ENCODE measurements around the gene OTX2. TPM values are rescaled to one million over a fixed set of nuclear protein-coding genes. Genes with fewer than 3 reads are reported as not detected.

Gene OTX2
- total RNA-seq, 1 donor from 2014 or later = not detected

DNA sequence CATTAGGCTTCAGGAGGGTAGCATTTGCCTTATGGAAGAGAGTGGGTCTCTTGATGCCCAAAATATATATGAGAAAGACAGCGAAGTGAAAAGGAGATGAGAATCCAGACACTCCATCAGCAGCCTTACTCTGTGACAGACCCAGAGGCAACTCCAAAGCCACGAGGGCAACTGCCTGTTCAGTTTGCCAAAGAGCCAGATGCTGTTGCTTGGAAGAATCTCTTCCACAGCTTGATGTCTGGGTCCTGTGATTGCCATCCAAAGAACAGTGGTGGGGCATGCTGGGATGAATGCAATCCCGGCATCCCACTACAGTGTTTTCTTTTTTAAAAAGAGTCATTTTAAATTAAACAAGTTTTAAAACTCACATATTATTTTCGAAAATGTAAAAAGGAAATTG lies 10.9 kb upstream of the OTX2 start:
- intact Hi-C loops (cut with micrococcal nuclease) = no loop called here
- Mint-ChIP-seq H3K4me1 (ENCODE audit: low read depth) (no peaks in the 10 kb centered on the region), H3K36me3 (ENCODE audit: low read depth) (no peaks in the 10 kb centered on the region), H3K9me3 (no peaks in the 10 kb centered on the region), H3K27ac (no peak overlapping the region), H3K4me3 (no peak overlapping the region), H3K27me3 (ENCODE audit: insufficient read depth) (peaks cover 29% of the 10 kb centered on the region)
- DNase-seq (ENCODE audit: low spot score) = no peak

DNA sequence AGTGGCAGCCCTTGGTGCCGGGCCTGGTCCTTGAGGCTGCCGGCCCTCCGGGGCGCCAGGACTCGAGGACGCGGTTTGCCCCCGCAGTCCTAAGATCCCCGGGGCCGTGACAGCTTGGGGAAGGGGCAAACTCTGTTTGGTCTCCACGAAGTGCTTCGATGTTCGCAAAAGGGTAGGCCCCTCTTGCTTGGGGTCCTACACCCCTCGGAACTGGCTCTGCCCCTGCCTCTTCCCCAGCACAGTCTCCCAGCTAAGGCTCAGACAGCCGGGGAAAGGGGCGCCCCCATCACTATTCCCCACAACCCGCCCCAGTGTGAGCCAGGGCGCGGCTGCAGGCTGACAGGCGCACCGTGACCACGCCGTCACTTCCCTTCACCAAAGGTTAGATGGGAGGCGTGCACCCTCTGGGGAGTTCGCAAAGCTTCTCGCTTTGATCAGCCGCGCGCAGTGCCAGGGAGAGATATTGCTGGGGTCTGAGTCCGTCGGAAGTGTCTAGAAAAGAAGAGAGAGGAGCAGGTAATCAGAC lies 7.2 kb upstream of the OTX2 start:
- H3K36me3 Mint-ChIP-seq (ENCODE audit: low read depth) = no peaks in the 10 kb centered on the region
- H3K27me3 Mint-ChIP-seq (ENCODE audit: insufficient read depth) = peaks cover 58% of the 10 kb centered on the region
- H3K4me3 Mint-ChIP-seq = no peak overlapping the region
- no peaks in the 10 kb centered on the region for H3K4me1 Mint-ChIP-seq (ENCODE audit: low read depth)
- H3K9me3 Mint-ChIP-seq = no peaks in the 10 kb centered on the region
- no peak overlapping the region for H3K27ac Mint-ChIP-seq
- no peak for DNase-seq (ENCODE audit: low spot score)
- intact Hi-C loops (cut with micrococcal nuclease) = no loop called here

DNA sequence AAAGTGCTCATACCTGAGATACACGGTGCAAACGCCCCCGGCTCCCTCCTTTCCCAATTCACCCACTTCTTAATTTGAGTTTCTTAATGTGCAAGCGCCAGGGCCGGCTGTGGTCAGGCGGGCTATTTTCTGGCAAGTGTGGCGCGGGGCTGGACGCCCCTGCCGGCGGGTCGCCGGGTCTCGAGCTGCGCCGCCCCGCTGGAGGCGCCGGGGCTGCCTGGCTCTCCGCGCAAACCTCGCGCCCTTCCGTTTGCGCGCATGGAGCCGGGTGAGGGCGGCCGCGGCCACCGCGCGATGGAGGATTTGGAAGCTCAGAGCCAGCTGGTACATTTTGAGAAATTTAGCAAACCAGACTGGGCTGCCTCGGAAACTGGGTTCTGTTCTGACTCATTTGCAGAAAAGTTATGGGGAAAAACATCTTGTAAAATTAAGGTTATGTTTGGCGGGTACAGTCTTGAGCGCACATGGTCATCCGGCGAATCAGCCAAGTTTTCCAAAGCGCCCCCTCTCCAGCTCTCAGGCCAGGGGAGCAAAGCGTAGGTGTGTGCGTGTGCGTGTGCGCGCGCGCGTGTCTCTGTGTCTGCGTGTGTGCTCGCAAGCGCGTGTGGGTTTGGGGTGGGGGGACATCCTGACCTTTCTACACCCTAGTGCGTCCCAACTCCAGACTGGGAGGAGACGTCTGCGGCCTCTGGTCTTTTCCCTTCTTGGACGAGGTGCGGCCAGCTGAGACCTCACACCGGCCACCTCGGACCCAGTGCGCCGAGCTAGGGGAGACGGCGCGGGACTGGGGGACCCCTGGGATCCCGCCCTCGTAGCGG lies 6.5 kb upstream of the OTX2 start:
- no peak overlapping the region for H3K4me3 Mint-ChIP-seq
- DNase-seq (ENCODE audit: low spot score) = no peak
- no peaks in the 10 kb centered on the region for H3K4me1 Mint-ChIP-seq (ENCODE audit: low read depth)
- peaks cover 61% of the 10 kb centered on the region for H3K27me3 Mint-ChIP-seq (ENCODE audit: insufficient read depth)
- intact Hi-C loops (cut with micrococcal nuclease) = no loop called here
- no peaks in the 10 kb centered on the region for H3K9me3 Mint-ChIP-seq
- no peak overlapping the region for H3K27ac Mint-ChIP-seq
- no peaks in the 10 kb centered on the region for H3K36me3 Mint-ChIP-seq (ENCODE audit: low read depth)

DNA sequence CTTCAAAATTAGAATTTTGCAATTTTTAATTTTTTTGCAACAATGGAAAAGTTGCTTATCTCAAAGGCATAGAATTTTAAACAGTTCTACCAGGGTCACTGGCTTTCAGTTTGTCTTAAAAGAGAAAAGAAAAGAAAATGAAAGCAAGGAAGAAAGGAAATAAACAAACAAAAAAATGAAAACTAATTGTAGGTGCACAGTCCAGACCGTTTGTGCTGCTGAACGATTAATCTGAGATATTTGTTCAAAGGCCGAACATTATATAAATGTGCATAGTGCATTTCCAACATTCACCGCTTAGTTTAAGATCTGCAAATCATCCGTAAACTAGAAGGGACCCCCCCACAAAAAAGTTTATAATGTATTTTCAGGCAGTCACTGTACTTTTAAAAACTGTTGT lies 5.5 kb upstream of the OTX2 start:
- no peak overlapping the region for H3K27ac Mint-ChIP-seq
- intact Hi-C loops (cut with micrococcal nuclease) = no loop called here
- no peak overlapping the region for H3K4me3 Mint-ChIP-seq
- no peak for DNase-seq (ENCODE audit: low spot score)
- peaks cover 1% of the 10 kb centered on the region for H3K36me3 Mint-ChIP-seq (ENCODE audit: low read depth)
- no peaks in the 10 kb centered on the region for H3K9me3 Mint-ChIP-seq
- H3K4me1 Mint-ChIP-seq (ENCODE audit: low read depth) = peaks cover 4% of the 10 kb centered on the region
- peaks cover 66% of the 10 kb centered on the region for H3K27me3 Mint-ChIP-seq (ENCODE audit: insufficient read depth)

DNA sequence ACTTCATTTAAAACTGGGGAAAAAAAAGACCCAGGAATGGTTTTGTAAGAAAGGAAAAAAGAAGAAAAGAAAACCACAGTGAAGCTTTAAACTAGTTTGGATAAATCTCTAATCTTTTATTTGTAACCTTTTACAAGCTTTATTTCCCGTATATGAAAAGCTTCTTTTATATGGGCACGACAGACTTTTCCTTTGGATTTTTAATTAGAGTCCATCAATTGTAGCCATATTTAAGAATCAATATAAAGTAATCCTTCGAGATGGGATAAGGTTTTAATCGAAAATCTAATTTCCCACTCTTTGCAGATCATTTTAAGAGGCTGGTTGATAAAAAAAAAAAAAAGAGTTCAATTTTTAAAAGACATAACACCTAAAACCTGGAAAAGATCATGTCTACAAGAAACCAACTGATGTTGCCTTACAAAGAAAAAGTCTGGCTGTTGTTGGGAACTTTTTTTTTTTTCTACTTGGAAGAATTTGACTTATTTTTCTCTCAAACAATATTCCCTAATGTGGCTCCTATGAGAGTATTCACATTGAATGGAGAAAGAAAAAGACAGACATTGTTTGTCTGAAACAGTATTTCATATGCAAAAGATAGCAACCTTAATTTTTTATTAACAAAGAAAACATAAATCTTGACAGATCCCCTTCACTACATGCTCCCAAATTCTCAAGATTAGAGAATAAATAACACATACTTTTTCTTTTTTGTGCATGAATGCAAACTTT lies 4.9 kb upstream of the OTX2 start:
- peaks cover 3% of the 10 kb centered on the region for H3K9me3 Mint-ChIP-seq
- H3K4me1 Mint-ChIP-seq (ENCODE audit: low read depth) = peaks cover 10% of the 10 kb centered on the region
- H3K27me3 Mint-ChIP-seq (ENCODE audit: insufficient read depth) = peaks cover 72% of the 10 kb centered on the region
- no peak overlapping the region for H3K4me3 Mint-ChIP-seq
- no peak overlapping the region for H3K27ac Mint-ChIP-seq
- peaks cover 4% of the 10 kb centered on the region for H3K36me3 Mint-ChIP-seq (ENCODE audit: low read depth)
- intact Hi-C loops (cut with micrococcal nuclease) = loop anchor here (5.0 kb wide), 1 partner anchor 252 kb away; no protein-coding TSS in a partner anchor
- DNase-seq (ENCODE audit: low spot score) = no peak

DNA sequence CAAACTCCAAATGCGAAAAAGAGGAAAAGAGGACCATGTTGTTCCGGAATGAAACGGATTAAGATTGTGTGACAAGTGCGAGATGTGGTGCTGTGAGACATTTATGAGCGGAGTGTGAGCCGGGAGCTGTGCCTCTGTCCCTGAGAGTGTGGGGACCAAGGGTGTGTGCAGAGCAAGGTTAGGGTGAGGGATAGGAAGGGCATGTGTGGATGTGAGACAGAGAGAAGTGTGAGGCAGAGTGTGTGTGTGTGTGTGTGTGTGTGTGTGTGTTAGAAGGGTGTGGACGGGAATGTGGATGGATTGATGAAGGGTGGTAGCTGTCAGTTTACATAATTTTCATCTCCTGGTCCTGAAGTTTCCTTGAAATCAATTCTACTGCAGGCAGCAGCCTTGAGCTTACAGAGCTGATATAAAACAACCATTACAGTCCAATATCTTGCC lies 4.3 kb upstream of the OTX2 start:
- Mint-ChIP-seq H3K27ac (no peak overlapping the region), H3K36me3 (ENCODE audit: low read depth) (peaks cover 8% of the 10 kb centered on the region), H3K4me3 (no peak overlapping the region), H3K4me1 (ENCODE audit: low read depth) (peaks cover 16% of the 10 kb centered on the region), H3K27me3 (ENCODE audit: insufficient read depth) (peaks cover 76% of the 10 kb centered on the region), H3K9me3 (peaks cover 8% of the 10 kb centered on the region)
- intact Hi-C loops (cut with micrococcal nuclease) = loop anchor here (5.0 kb wide), 1 partner anchor 253 kb away; no protein-coding TSS in a partner anchor
- DNase-seq (ENCODE audit: low spot score) = no peak

DNA sequence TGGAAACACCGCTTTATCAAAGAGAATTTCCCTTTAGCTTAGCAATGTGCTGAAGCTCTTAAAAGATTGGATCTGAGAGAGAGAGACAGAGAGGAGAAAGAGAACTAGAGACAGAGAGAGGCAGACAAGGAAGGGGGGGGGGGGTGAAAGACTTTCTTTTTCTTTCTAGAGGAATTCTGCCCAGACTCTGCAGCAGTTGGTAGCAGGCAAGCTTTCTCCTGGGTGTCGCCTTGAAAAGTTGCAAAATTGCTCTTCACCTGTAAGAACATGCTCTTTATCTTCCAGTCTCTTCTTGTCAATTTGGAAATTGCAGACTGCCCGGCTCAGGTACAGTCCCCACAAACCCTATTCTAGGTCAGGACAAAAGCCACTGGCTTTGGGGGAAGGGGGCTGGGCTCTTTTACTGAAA lies 2.9 kb upstream of the OTX2 start:
- H3K27ac Mint-ChIP-seq = no peak overlapping the region
- DNase-seq (ENCODE audit: low spot score) = no peak
- peaks cover 8% of the 10 kb centered on the region for H3K9me3 Mint-ChIP-seq
- H3K27me3 Mint-ChIP-seq (ENCODE audit: insufficient read depth) = peaks cover 76% of the 10 kb centered on the region
- intact Hi-C loops (cut with micrococcal nuclease) = loop anchor here (5.0 kb wide), 1 partner anchor 254 kb away; no protein-coding TSS in a partner anchor
- H3K4me1 Mint-ChIP-seq (ENCODE audit: low read depth) = peaks cover 17% of the 10 kb centered on the region
- H3K4me3 Mint-ChIP-seq = no peak overlapping the region
- peaks cover 8% of the 10 kb centered on the region for H3K36me3 Mint-ChIP-seq (ENCODE audit: low read depth)

DNA sequence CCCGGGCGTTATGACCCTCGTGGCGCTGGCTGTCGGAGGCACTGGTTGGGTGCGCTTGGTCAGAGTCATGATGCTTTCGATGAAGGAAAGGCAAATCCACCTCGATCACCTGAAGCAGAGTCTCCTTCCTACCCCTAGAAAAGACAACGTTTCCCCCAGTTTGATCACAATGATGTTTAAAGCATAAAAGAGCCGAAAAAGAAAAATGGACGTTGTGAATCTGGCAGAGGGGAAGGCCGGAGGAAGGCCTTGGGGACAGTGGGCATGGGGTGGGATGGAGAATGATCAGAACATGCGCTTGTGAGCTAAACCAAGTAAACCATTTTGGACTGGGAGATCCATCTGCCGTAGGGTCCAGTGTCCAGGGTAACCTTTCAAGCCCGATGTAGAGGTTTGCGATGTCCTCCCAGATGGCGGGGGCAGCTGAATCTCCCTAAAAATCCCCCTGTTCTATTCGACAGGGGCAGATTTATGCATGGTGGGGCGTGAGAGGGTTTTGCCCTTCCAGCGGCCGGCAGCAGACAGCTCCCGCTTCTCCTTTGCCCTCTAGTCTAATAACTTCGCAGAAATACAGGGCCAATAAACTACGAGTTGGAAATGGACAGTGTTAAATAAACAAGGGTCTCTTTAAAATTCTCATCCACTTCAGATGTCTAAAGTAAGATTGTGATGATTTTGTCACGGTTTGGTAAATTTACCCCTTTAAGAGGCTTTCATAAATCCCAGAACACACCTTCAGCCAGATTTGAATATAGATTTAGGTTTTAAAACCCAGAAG lies 2.3 kb upstream of the OTX2 start:
- intact Hi-C loops (cut with micrococcal nuclease) = loop anchor here (5.0 kb wide), 1 partner anchor 255 kb away; no protein-coding TSS in a partner anchor
- Mint-ChIP-seq H3K36me3 (ENCODE audit: low read depth) (peaks cover 8% of the 10 kb centered on the region), H3K4me3 (no peak overlapping the region), H3K27ac (no peak overlapping the region), H3K4me1 (ENCODE audit: low read depth) (peaks cover 17% of the 10 kb centered on the region), H3K9me3 (peaks cover 8% of the 10 kb centered on the region), H3K27me3 (ENCODE audit: insufficient read depth) (peaks cover 75% of the 10 kb centered on the region)
- DNase-seq (ENCODE audit: low spot score) = no peak

DNA sequence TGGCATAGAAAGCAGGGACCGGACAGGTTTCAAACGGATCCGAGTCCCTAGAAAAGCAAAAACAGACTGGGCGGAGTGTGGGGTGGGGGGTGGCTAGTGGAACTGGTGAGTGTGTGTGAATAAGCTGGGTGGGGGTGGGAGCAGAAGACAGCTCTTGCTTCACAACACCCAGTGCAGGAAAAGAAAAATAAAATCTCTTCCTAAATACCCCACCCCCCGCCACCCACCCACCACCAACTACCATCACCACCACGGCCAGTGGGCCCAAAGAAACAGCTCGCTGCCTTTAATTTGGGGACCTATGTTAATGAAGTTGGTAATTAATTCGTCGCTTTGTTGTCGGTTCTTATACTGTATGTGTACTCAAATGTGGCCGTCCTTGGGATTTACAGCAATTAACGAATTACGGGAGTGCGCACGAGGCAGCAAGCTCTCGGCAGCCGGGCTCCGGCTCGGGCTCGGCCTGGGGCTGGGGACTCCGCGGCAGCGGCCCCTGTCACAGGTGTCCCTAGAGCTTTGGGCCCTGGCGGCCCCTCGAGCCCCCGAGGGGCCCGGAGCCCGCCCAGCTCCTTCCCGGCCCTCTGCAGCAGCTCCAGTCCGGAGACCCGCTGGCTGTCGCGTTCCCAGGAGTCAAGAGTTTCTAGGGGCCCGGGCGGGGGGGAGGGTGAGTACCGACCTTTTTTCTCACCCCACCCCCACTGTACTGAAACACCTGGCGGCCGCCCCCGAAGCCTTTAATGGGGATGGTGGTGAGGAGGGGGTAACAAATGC lies 1.5 kb upstream of the OTX2 start:
- intact Hi-C loops (cut with micrococcal nuclease) = loop anchor here (1.0 to 5.0 kb wide), 2 partner anchors 17 to 256 kb away; no protein-coding TSS in a partner anchor
- no peak overlapping the region for H3K4me3 Mint-ChIP-seq
- peaks cover 8% of the 10 kb centered on the region for H3K36me3 Mint-ChIP-seq (ENCODE audit: low read depth)
- no peak overlapping the region for H3K27ac Mint-ChIP-seq
- H3K4me1 Mint-ChIP-seq (ENCODE audit: low read depth) = peaks cover 17% of the 10 kb centered on the region
- peaks cover 79% of the 10 kb centered on the region for H3K27me3 Mint-ChIP-seq (ENCODE audit: insufficient read depth)
- DNase-seq (ENCODE audit: low spot score) = no peak
- H3K9me3 Mint-ChIP-seq = peaks cover 8% of the 10 kb centered on the region

DNA sequence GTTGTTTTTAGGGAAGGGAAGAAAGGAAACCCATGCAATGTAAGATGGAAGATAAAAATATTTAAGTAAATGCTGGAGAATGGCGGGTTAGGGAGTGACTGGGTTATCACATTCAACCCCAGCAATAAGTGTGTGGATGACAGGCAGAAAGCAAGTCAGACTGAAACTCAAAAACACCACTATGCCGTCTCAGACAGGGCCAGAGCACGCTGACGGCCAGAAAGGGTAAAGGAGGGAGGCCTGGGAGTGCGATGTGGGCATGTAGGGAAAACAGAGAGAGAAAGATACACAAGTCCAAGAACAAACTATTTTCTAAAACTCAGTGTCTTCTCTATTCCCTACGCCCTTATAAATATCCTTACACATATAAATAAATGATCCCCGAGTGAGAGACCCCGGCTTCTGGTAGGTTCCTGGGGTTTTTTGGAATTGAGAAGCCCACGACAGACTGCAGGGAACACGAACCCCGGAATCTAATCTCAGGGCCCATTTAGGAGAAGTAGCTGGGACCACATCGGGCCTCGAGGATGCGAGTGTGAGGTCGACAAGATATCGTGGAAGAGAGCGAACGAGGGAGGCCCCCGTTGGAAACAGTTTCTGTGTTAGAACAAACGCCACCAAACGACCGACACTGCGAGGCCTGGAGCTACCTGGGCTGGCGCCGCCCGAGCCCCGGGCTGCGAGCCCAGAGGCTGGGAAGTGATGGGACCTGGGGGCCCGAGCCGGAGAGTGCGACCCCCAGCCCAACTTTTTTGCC lies 735 bp upstream of the OTX2 start:
- intact Hi-C loops (cut with micrococcal nuclease) = loop anchor here (1.0 to 5.0 kb wide), 2 partner anchors 17 to 256 kb away; no protein-coding TSS in a partner anchor
- no peak overlapping the region for H3K4me3 Mint-ChIP-seq
- peaks cover 17% of the 10 kb centered on the region for H3K4me1 Mint-ChIP-seq (ENCODE audit: low read depth)
- H3K36me3 Mint-ChIP-seq (ENCODE audit: low read depth) = peaks cover 8% of the 10 kb centered on the region
- peaks cover 80% of the 10 kb centered on the region for H3K27me3 Mint-ChIP-seq (ENCODE audit: insufficient read depth)
- no peak for DNase-seq (ENCODE audit: low spot score)
- peak overlapping the region; percentile 84 for H3K27ac Mint-ChIP-seq
- peaks cover 8% of the 10 kb centered on the region for H3K9me3 Mint-ChIP-seq

All from activated T-helper 1 cell treated with anti-CD3 and anti-CD28 coated beads, Interleukin-12 subunit alpha, Interleukin-12 subunit beta, Interleukin-2, Interleukin-4 antibody, amounts not matched to agents 30 ng/mL and 10 ng/mL and 1 ng/mL, durations not matched to agents 14 hours and 24 hours and 36 hours (primary cell).